ENCODE results near the gene PRKCA.

- no peak for TF ChIP-seq ZNF589 (CRISPR knock-in tag; IDR thresholded peaks at IDR 0.05; ENCODE audit: low read depth)
- TF ChIP-seq KLF10 (CRISPR knock-in tag; IDR thresholded peaks at IDR 0.05) = no peak
- no peak for TF ChIP-seq HIVEP1 (CRISPR knock-in tag; IDR thresholded peaks at IDR 0.05)
These were observed 191.0 kb downstream of the PRKCA start for GRCh38 chr17:66493283-66494019.

All from K562 (cell line).